Esophagus (tissue), 2 donors: Measurements from ENCODE around the gene ADGRA1. TPM values are rescaled to one million over a fixed set of nuclear protein-coding genes. Genes with fewer than 3 reads are reported as not detected.

Source experiments
- H3K27ac ChIP-seq, 2 donors: one replicate each; pipeline ENCODE4 v1.5.1; 2013; ENCODE audit warnings: low read depth in 2 of 2, mild to moderate bottlenecking in 2 of 2, inconsistent platforms in 1 of 2, low read length in 1 of 2, moderate library complexity in 1 of 2
- H3K27me3 ChIP-seq, 2 donors: one replicate each; pipeline ENCODE4 v1.6.1; 2013; ENCODE audit warnings: low read length in 2 of 2, control low read depth in 1 of 2, mild to moderate bottlenecking in 1 of 2; ENCODE audit not compliant: insufficient read depth in 2 of 2, control insufficient read depth in 1 of 2
- H3K36me3 ChIP-seq, 2 donors: one replicate each; pipeline ENCODE4 v1.6.1; 2013; ENCODE audit warnings: low read length in 1 of 2; ENCODE audit not compliant: control insufficient read depth in 2 of 2, insufficient read depth in 2 of 2
- H3K4me1 ChIP-seq, 2 donors: one replicate each; pipeline ENCODE4 v1.6.1; 2013; ENCODE audit warnings: low read length in 1 of 2; ENCODE audit not compliant: control insufficient read depth in 2 of 2, insufficient read depth in 2 of 2
- H3K4me3 ChIP-seq, 2 donors: one replicate each; pipeline ENCODE4 v1.5.1; 2013; ENCODE audit warnings: low read length in 2 of 2, mild to moderate bottlenecking in 2 of 2, low read depth in 1 of 2, moderate library complexity in 1 of 2
- H3K9me3 ChIP-seq, 2 donors: one replicate each; pipeline ENCODE4 v1.6.1; 2013; ENCODE audit warnings: mild to moderate bottlenecking in 2 of 2, low read depth in 1 of 2, low read length in 1 of 2, moderate library complexity in 1 of 2; ENCODE audit not compliant: control insufficient read depth in 2 of 2, insufficient read depth in 1 of 2
- WGBS, 2 donors: extraction: QIAGEN DNeasy Blood & Tissue Kit; methylation state at CpG; one replicate each; pipeline ENCODE4 v1.1.7; 2013; 5-methylcytosine and 5-hydroxymethylcytosine counted together
- polyA plus RNA-seq, 2 donors: library from polyadenylated mRNA; stranded (reverse); fragments of 200-250 nt; gene quantifications; one replicate each; pipeline ENCODE4 v1.2.3, GENCODE V29; 2013
- donor health status: healthy with polysubstance abuse.
- donor health status: Bipolar disorder and iron deficiency.

ADGRA1 gene
- polyA plus RNA-seq, 2 donors: 0.01 to 0.04 TPM

GRCh38 chr10:133082685-133083421 lies 4.9 kb upstream of the ADGRA1 start:
- WGBS, 2 donors: 64 to 66% methylated on average over 43 of the region's 43 CpGs
- Histone ChIP-seq H3K4me1 (no peaks in the 10 kb centered on the region), H3K27ac (no peak overlapping the region), H3K27me3 (peaks cover 0 to 3% of the 10 kb centered on the region in 2 donors), H3K9me3 (peaks cover 0 to 3% of the 10 kb centered on the region in 2 donors), H3K4me3 (no peak overlapping the region), H3K36me3 (no peaks in the 10 kb centered on the region)

DNA sequence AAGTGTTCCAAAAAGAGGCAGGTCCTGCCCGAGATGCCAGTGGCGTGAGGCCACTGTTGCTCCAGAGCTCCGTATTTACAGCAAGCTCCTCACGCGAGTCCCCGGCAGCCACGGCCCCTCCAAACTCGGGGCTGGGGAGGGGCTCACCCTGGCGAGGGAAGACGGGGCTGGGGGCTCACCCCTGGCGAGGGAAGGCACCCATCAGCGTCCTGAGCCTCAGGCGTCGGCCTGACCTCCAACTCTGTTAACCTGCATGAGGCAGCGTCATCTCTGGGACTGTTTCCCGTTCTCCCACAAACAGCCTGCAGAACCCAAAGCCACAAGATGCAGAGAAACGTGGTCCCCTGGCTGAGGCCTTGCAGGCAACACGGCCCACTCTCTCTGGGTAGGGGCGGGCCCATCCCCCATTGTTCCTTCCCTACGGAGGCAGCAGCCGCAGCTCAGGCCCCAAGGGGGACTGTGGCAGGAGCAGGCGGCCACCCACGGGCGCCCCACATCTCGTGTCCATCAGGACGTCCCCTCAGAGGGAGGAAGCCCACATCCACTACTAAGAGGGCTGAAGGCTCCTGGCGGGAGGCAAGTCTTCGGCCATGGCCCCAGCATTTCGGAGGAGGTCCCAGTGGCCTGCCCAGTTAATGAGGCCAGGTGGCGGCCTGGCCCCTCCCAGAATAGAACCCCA lies 4.2 kb upstream of the ADGRA1 start:
- Histone ChIP-seq H3K4me3 (no peak overlapping the region), H3K9me3 (peaks cover 0 to 3% of the 10 kb centered on the region in 2 donors), H3K4me1 (no peaks in the 10 kb centered on the region), H3K27ac (no peak overlapping the region), H3K27me3 (peaks cover 0 to 3% of the 10 kb centered on the region in 2 donors), H3K36me3 (no peaks in the 10 kb centered on the region)
- 68 to 69% methylated on average over 30 of the region's 30 CpGs for WGBS, 2 donors

DNA sequence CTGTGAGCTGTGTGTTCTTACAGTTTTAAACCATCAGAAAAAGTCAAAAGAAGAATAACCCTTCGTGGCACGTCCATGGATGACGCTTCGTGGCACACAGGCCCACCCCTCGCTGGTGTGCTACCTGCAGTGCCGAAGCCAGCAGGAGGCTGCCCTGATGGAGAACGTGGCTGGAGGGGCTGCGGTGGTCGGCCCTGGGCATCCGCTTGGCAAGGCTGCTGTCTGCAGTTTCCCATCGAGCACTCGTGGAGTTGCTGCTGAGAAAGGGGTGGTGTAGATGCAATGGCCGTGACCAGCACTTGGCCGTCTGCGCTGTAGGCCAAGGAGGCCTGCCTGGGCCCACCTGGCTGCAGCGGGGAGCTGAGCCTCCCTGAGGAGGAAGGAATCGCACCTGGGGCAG lies 3.2 kb upstream of the ADGRA1 start:
- Histone ChIP-seq H3K9me3 (peaks cover 0 to 3% of the 10 kb centered on the region in 2 donors), H3K36me3 (no peaks in the 10 kb centered on the region), H3K27ac (no peak overlapping the region), H3K4me3 (no peak overlapping the region), H3K4me1 (no peaks in the 10 kb centered on the region), H3K27me3 (peaks cover 3 to 7% of the 10 kb centered on the region in 2 donors)
- 84 to 85% methylated on average over 17 of the region's 17 CpGs for WGBS, 2 donors

DNA sequence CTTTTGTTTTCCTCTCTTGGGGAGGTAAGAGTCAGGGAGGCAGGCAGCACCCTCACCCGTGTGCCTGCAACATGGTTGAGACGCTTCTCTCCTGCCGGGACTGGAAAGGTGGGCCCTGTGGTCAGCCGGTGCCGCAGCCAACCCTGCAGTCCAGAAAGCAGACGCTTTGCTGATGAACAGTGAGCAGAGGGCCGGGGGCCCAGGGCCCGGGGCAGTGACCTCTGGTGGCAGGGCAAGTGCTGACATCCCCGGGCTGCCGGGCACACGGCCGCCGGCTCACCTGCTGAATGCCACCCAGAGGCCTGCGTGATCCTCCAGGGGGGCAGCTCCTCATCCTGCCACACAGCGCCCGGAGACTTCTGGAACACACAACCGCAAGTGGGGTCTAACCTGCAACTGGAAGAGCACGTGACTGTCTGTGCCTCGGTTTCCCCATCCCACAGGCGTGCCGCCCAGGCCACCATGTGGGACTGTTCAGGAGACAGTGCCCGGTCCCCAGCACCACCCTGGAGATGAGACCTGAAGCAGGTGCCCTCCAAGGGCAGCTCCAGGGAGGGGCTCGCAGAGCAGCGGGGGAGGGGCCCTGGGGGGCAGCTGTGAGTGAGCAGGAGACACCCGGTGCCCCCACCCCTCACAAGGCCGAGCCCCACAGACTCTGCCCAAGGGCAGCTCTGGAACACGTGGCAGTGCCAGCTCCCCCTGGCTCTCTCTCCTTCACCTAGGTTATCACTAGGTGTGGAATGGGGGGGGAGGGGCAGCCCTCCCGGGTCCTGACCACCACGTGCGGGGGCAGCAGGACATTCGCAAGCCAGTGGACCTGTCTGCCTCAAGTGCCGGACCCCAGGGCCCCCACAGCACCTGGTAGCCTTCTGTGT lies 2.2 kb upstream of the ADGRA1 start:
- Histone ChIP-seq H3K27me3 (peaks cover 3 to 10% of the 10 kb centered on the region in 2 donors), H3K4me1 (no peaks in the 10 kb centered on the region), H3K4me3 (no peak overlapping the region), H3K36me3 (no peaks in the 10 kb centered on the region), H3K9me3 (no peaks in the 10 kb centered on the region), H3K27ac (no peak overlapping the region)
- WGBS, 2 donors: 71 to 73% methylated on average over 30 to 32 of the region's 32 CpGs

- no peaks in the 10 kb centered on the region for H3K9me3 ChIP-seq
- H3K27me3 ChIP-seq: peaks cover 3 to 10% of the 10 kb centered on the region in 2 donors
- H3K4me1 ChIP-seq: no peaks in the 10 kb centered on the region
- no peaks in the 10 kb centered on the region for H3K36me3 ChIP-seq
- H3K27ac ChIP-seq: no peak overlapping the region
- 41 to 46% methylated on average over 12 of the region's 12 CpGs for WGBS, 2 donors
- H3K4me3 ChIP-seq: no peak overlapping the region
Observed at GRCh38 chr10:133086247-133086646, 1.5 kb upstream of the ADGRA1 start.

- Histone ChIP-seq H3K27me3 (peaks cover 3 to 10% of the 10 kb centered on the region in 2 donors), H3K36me3 (no peaks in the 10 kb centered on the region), H3K4me1 (no peaks in the 10 kb centered on the region), H3K9me3 (no peaks in the 10 kb centered on the region), H3K4me3 (no peak overlapping the region), H3K27ac (no peak overlapping the region)
- 34 to 36% methylated on average over 16 of the region's 16 CpGs for whole genome bisulfite sequencing, 2 donors
Observed at GRCh38 chr10:133087045-133087678, 562 bp upstream of the ADGRA1 start.

- Histone ChIP-seq H3K4me3 (peak overlapping the region in 1 of 2 donors; percentile 17), H3K9me3 (no peaks in the 10 kb centered on the region), H3K4me1 (no peaks in the 10 kb centered on the region), H3K27me3 (peaks cover 3 to 10% of the 10 kb centered on the region in 2 donors), H3K36me3 (no peaks in the 10 kb centered on the region), H3K27ac (no peak overlapping the region)
- WGBS, 2 donors: 2 to 4% methylated on average over 44 to 87 of the region's 87 CpGs
Observed at GRCh38 chr10:133088179-133088955, 643 bp downstream of the ADGRA1 start.

DNA sequence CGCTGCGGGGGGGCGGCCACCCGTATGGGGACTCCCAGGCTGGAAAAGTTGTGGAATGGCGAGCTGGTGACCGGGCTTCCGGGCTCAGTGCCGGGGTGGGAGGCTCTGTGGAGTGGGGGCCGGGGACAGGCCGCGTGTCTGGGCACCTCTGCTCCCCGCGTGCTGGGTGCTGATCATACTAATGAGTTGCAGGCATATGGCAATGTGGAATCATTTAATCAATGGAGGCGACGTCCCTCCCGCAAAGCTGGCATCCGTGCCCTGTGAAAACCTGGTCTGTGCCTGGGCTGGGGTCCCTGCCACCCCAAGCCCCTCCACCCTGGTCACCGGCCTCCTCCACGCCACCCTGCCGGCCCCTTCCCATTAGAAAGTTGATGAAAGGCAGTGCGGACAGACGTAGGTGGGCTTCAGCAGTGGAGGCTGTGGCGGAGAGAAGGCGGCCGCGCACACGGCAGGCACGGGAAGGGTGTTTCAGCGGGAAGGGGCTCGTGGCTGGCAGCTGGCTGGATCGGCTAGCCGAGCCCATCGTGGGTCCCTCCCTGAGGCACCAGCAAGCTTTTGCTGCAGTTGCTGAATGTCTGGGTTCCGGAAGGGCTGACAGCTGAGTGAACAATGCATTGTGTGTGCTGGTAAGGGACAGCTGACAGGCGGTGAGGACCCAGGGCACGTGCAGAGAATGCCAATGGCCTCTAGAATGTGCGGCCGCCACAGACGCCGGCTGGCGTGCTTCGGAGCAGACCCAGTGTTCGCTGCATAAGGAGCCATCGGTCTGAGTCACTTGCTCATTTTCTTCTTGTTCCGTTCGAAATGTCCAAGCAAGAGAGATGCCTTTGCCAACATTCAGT lies 1.5 kb downstream of the ADGRA1 start:
- no peak overlapping the region for H3K4me3 ChIP-seq
- no peaks in the 10 kb centered on the region for H3K36me3 ChIP-seq
- WGBS, 2 donors: 50 to 56% methylated on average over 44 to 46 of the region's 46 CpGs
- H3K27ac ChIP-seq: no peak overlapping the region
- no peaks in the 10 kb centered on the region for H3K4me1 ChIP-seq
- H3K27me3 ChIP-seq: peaks cover 3 to 10% of the 10 kb centered on the region in 2 donors
- H3K9me3 ChIP-seq: no peaks in the 10 kb centered on the region
